CD4-positive, alpha-beta T cell (primary cell): Measurements from ENCODE around the gene ASL. TPM values are rescaled to one million over a fixed set of nuclear protein-coding genes. Genes with fewer than 3 reads are reported as not detected.

Experiments used
- ATAC-seq: fragments of 200-7000 bp; cut with Tn5 transposase; one replicate; pipeline ENCODE4 v1.10.0; 2022; ENCODE audit warnings: mild to moderate bottlenecking; ENCODE audit not compliant: poor library complexity
- CTCF ChIA-PET: fragments of 350-600 bp; sonication (Branson Sonifier 250); formaldehyde crosslinking; loops from one replicate; lab custom pipeline; 2021; ENCODE audit warnings: antibody characterized with exemption, inconsistent platforms; lab: Charles Lee
- POLR2A ChIA-PET: fragments of 350-600 bp; sonication (Branson Sonifier 250); formaldehyde crosslinking; loops from one replicate; lab custom pipeline; 2021; ENCODE audit warnings: antibody characterized with exemption, inconsistent platforms; lab: Charles Lee
- DNase-seq, 14 experiments: peaks; one replicate each; pipeline ENCODE4 v3.0.0-alpha.2; 2013 to 2020; ENCODE audit warnings: mixed read lengths in 2 of 14
- H3K27ac ChIP-seq, 2 donors: one replicate each; pipeline versions ENCODE4 v1.5.1 to v1.7.0; 2013; ENCODE audit warnings: low read length in 2 of 2, low read depth in 1 of 2, mild to moderate bottlenecking in 1 of 2
- H3K27me3 ChIP-seq, 2 experiments: 1 replicate in 1 of 2; 2 replicates in 1 of 2; pipeline versions ENCODE4 v1.6.1 to v1.7.0; 2013; ENCODE audit warnings: low read length in 2 of 2, control low read depth in 1 of 2, mild to moderate bottlenecking in 1 of 2, moderate library complexity in 1 of 2; ENCODE audit not compliant: insufficient read depth in 2 of 2, control insufficient read depth in 1 of 2
- H3K36me3 ChIP-seq: one replicate; pipeline ENCODE4 v1.6.1; 2013; ENCODE audit warnings: low read length, control low read depth; ENCODE audit not compliant: insufficient read depth
- H3K4me1 ChIP-seq: one replicate; pipeline ENCODE4 v1.6.1; 2013; ENCODE audit warnings: low read length, control low read depth; ENCODE audit not compliant: insufficient read depth
- H3K4me3 ChIP-seq: one replicate; pipeline ENCODE4 v1.5.1; 2013; ENCODE audit warnings: mild to moderate bottlenecking, low read length, moderate library complexity
- H3K9me3 ChIP-seq, 2 experiments: 1 replicate in 1 of 2; 2 replicates in 1 of 2; pipeline versions ENCODE4 v1.6.1 to v1.7.0; 2013; ENCODE audit warnings: low read length in 2 of 2, mild to moderate bottlenecking in 2 of 2, control low read depth in 1 of 2, moderate library complexity in 1 of 2; ENCODE audit not compliant: control insufficient read depth in 1 of 2, insufficient read depth in 1 of 2
- H3K27ac Mint-ChIP-seq: one replicate; pipeline ENCODE4 v1.8.0; 2020; ENCODE audit warnings: mixed read lengths
- H3K27me3 Mint-ChIP-seq: one replicate; pipeline ENCODE4 v1.8.0; 2021; ENCODE audit warnings: mixed read lengths
- H3K36me3 Mint-ChIP-seq: one replicate; pipeline ENCODE4 v1.8.0; 2021; ENCODE audit warnings: low read depth, mixed read lengths
- H3K4me1 Mint-ChIP-seq: one replicate; pipeline ENCODE4 v1.8.0; 2021; ENCODE audit warnings: low read depth, mixed read lengths
- H3K4me3 Mint-ChIP-seq: one replicate; pipeline ENCODE4 v1.8.0; 2020; ENCODE audit warnings: mild to moderate bottlenecking, mixed read lengths
- H3K9me3 Mint-ChIP-seq: one replicate; pipeline ENCODE4 v1.8.0; 2020; ENCODE audit warnings: mixed read lengths
- CTCF ChIP-seq: fragments of 200-600 bp; IDR thresholded peaks from one replicate; pipeline ENCODE4 v1.8.0; 2022; ENCODE audit warnings: antibody characterized with exemption, mild to moderate bottlenecking
- intact Hi-C, 2 experiments: fragments of 100-400 bp; cut with DNase I in 1 of 2; cut with micrococcal nuclease in 1 of 2; formaldehyde crosslinking; loops; one replicate each; pipeline versions ENCODE4 v1.15.1 to v1.9.0; 2023 to 2025; cut with DNase I, micrococcal nuclease
- total RNA-seq, 174 experiments: library from RNA in 2 of 174; stranded (reverse) in 2 of 174; gene quantifications; one replicate each; pipeline ENCODE4 v1.2.3 and lab custom pipeline; 2021 to 2026

Gene ASL
- total RNA-seq, 2 experiments from 2014 or later = 11.2 to 12.3 TPM

- H3K4me1 Mint-ChIP-seq = peaks cover 22% of the 10 kb centered on the region
- peak overlapping the region; percentile 94 for H3K4me3 Mint-ChIP-seq
- no peak for DNase-seq
- H3K27ac ChIP-seq = no peak overlapping the region
- H3K9me3 Mint-ChIP-seq = no peaks in the 10 kb centered on the region
- H3K27ac Mint-ChIP-seq = peak overlapping the region; percentile 69
- no peaks in the 10 kb centered on the region for H3K9me3 ChIP-seq
- no peak for ATAC-seq
- H3K36me3 ChIP-seq = peaks cover 2% of the 10 kb centered on the region
- peaks cover 19% of the 10 kb centered on the region for H3K4me1 ChIP-seq
- no peaks in the 10 kb centered on the region for H3K36me3 Mint-ChIP-seq
- H3K27me3 Mint-ChIP-seq = no peaks in the 10 kb centered on the region
- CTCF ChIA-PET = no interaction called here
- H3K4me3 ChIP-seq = peak overlapping the region; percentile 96
- intact Hi-C loops = loop anchor here in 1 of 2 experiments (2.0 to 10.0 kb wide), 4 partner anchors 20 to 322 kb away; partner anchors contain the start of genes CRCP and GUSB
- no peak for TF ChIP-seq CTCF
- no peaks in the 10 kb centered on the region for H3K27me3 ChIP-seq
- POLR2A ChIA-PET = interaction anchor here (0.9 to 1.0 kb wide), 2 partner anchors 38 to 418 kb away, joined by 3 read pairs; partner anchors contain the start of gene CRCP
Measured at GRCh38 chr7:66076462-66077329, 1.1 kb downstream of the ASL start.

- no peaks in the 10 kb centered on the region for H3K27me3 ChIP-seq
- no peak overlapping the region for H3K27ac Mint-ChIP-seq
- peaks cover 18% of the 10 kb centered on the region for H3K4me1 Mint-ChIP-seq
- no peaks in the 10 kb centered on the region for H3K27me3 Mint-ChIP-seq
- no peak overlapping the region for H3K4me3 ChIP-seq
- peaks cover 19% of the 10 kb centered on the region for H3K4me1 ChIP-seq
- peaks cover 9% of the 10 kb centered on the region for H3K36me3 ChIP-seq
- ChIA-PET POLR2A (no interaction called here), CTCF (interaction anchor here (0.6 kb wide), 1 partner anchor 45 kb away, joined by 3 read pairs; no protein-coding TSS in a partner anchor)
- H3K27ac ChIP-seq = no peak overlapping the region
- intact Hi-C loops = loop anchor here in 1 of 2 experiments (5.0 to 10.0 kb wide), 2 partner anchors 34 to 323 kb away; partner anchors contain the start of gene CRCP
- H3K9me3 ChIP-seq = no peaks in the 10 kb centered on the region
- no peak for TF ChIP-seq CTCF
- peaks cover 11% of the 10 kb centered on the region for H3K36me3 Mint-ChIP-seq
- DNase-seq (no peak), ATAC-seq (no peak)
- H3K4me3 Mint-ChIP-seq = peak overlapping the region; percentile 69
- H3K9me3 Mint-ChIP-seq = no peaks in the 10 kb centered on the region
Measured at GRCh38 chr7:66078067-66078466, 2.4 kb downstream of the ASL start.

- Mint-ChIP-seq H3K4me3 (no peak overlapping the region), H3K4me1 (peaks cover 7% of the 10 kb centered on the region), H3K36me3 (peaks cover 11% of the 10 kb centered on the region), H3K27me3 (no peaks in the 10 kb centered on the region), H3K9me3 (no peaks in the 10 kb centered on the region), H3K27ac (no peak overlapping the region)
- Histone ChIP-seq H3K4me3 (no peak overlapping the region), H3K36me3 (peaks cover 13% of the 10 kb centered on the region), H3K27me3 (no peaks in the 10 kb centered on the region), H3K27ac (no peak overlapping the region), H3K4me1 (peaks cover under 1% of the 10 kb centered on the region), H3K9me3 (no peaks in the 10 kb centered on the region)
- ChIA-PET CTCF (no interaction called here), POLR2A (no interaction called here)
- intact Hi-C loops = no loop called here
- DNase-seq (no peak), ATAC-seq (no peak)
- TF ChIP-seq CTCF = no peak
Measured at GRCh38 chr7:66082083-66082482, 6.5 kb downstream of the ASL start.
